Tibial artery (tissue), 4 donors: ENCODE measurements around the gene TAS1R1.

ENCODE experiments used
- DNase-seq, 2 donors: peaks; one replicate each; pipeline ENCODE4 v3.0.0-alpha.2; 2019
- H3K27ac ChIP-seq, 2 donors: fragments of 200-600 bp; sonication (generic) in 1 of 2; 1 replicate in 1 of 2; 2 replicates in 1 of 2; pipeline ENCODE4 v1.5.1; 2018 to 2019; ENCODE audit warnings: mild to moderate bottlenecking in 1 of 2
- H3K27me3 ChIP-seq, 2 donors: fragments of 200-600 bp; sonication (generic) in 1 of 2; one replicate each; pipeline versions ENCODE4 v1.5.1 to v1.6.0; 2016 to 2019
- H3K36me3 ChIP-seq, 3 donors: fragments of 200-600 bp; sonication (generic) in 2 of 3; one replicate each; pipeline ENCODE4 v1.5.1; 2016 to 2019; ENCODE audit warnings: mild to moderate bottlenecking in 2 of 3
- H3K4me1 ChIP-seq, 4 donors: fragments of 200-600 bp; sonication (generic) in 2 of 4; 1 replicate in 3 of 4; 2 replicates in 1 of 4; pipeline ENCODE4 v1.5.1; 2016 to 2019
- H3K4me3 ChIP-seq, 2 donors: fragments of 200-600 bp; sonication (generic) in 1 of 2; 1 replicate in 1 of 2; 2 replicates in 1 of 2; pipeline ENCODE4 v1.5.1; 2018 to 2019; ENCODE audit warnings: mild to moderate bottlenecking in 2 of 2
- H3K9me3 ChIP-seq, 3 donors: fragments of 200-600 bp; sonication (generic) in 1 of 3; one replicate each; pipeline ENCODE4 v1.5.1; 2016 to 2019
- CTCF ChIP-seq, 2 experiments: fragments of 200-600 bp in 1 of 2; fragments of 450-650 bp in 1 of 2; IDR thresholded peaks; one replicate each; pipeline ENCODE4 v1.5.1; 2017 to 2019; ENCODE audit warnings: antibody characterized with exemption in 2 of 2, mild to moderate bottlenecking in 1 of 2, moderate library complexity in 1 of 2
- intact Hi-C: fragments of 100-400 bp; cut with DNase I; formaldehyde crosslinking; loops from one replicate; pipeline ENCODE4 v1.15.0; 2023; ENCODE audit warnings: low total_unique reads

The TAS1R1 gene

DNA sequence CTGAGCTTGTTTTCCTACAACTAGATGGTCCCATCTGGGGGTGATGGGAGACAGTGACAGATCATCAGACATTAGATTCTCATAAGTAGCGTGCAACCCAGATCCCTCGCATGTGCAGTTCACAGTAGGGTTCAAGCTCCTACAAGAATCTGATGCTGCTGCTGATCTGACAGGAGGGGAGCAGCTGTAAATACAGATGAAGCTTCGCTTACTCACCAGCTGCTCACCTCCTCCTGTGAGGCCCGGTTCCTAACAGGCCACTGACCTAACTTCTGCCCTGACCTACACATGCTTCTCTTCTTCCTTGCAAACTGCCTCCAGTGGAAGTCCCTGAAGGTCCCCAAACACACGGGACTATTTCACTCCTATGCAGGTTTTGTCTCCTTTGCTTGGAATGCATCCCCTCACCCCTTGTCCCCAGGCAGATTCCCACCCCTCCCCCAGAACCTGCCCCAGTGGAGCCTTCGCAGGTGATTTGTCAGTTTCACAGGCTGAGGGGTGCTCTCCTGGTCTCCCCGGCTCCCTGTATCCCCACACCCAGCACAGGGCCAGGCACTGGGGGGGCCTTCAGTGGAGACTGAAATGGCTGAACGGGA lies 19.0 kb downstream of the TAS1R1 start:
- Histone ChIP-seq H3K36me3 (no peaks in the 10 kb centered on the region), H3K4me3 (no peak overlapping the region), H3K9me3 (peaks cover 0 to 6% (median 0%) of the 10 kb centered on the region in 3 donors), H3K27me3 (peaks cover 0 to 2% of the 10 kb centered on the region in 2 donors), H3K27ac (no peak overlapping the region), H3K4me1 (peaks cover under 1 to 7% (median 3%) of the 10 kb centered on the region in 4 donors)
- intact Hi-C loops: no loop called here
- no peak for DNase-seq
- TF ChIP-seq CTCF (IDR thresholded peaks at IDR 0.05): no peak

DNA sequence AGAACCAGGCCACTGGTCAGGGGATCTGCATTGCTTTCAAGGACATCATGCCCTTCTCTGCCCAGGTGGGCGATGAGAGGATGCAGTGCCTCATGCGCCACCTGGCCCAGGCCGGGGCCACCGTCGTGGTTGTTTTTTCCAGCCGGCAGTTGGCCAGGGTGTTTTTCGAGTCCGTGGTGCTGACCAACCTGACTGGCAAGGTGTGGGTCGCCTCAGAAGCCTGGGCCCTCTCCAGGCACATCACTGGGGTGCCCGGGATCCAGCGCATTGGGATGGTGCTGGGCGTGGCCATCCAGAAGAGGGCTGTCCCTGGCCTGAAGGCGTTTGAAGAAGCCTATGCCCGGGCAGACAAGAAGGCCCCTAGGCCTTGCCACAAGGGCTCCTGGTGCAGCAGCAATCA lies 19.7 kb downstream of the TAS1R1 start:
- Histone ChIP-seq H3K27ac (no peak overlapping the region), H3K4me3 (no peak overlapping the region), H3K4me1 (peaks cover 6 to 11% (median 7%) of the 10 kb centered on the region in 4 donors), H3K9me3 (peaks cover 0 to 6% (median 0%) of the 10 kb centered on the region in 3 donors), H3K27me3 (peaks cover 0 to 2% of the 10 kb centered on the region in 2 donors), H3K36me3 (no peaks in the 10 kb centered on the region)
- DNase-seq: no peak
- intact Hi-C loops: no loop called here
- TF ChIP-seq CTCF (IDR thresholded peaks at IDR 0.05): no peak

GRCh38 chr1:6577831-6578525 lies 22.9 kb downstream of the TAS1R1 start:
- TF ChIP-seq CTCF (IDR thresholded peaks at IDR 0.05): no peak
- H3K9me3 ChIP-seq: no peaks in the 10 kb centered on the region
- H3K27me3 ChIP-seq: peaks cover 0 to 2% of the 10 kb centered on the region in 2 donors
- H3K4me1 ChIP-seq: peaks cover 8 to 40% (median 32%) of the 10 kb centered on the region in 4 donors
- no peak overlapping the region for H3K4me3 ChIP-seq
- peak overlapping the region in 1 of 2 donors; percentile 95 for H3K27ac ChIP-seq
- intact Hi-C loops: no loop called here
- no peak for DNase-seq
- peaks cover 0 to 3% (median 0%) of the 10 kb centered on the region in 3 donors for H3K36me3 ChIP-seq

DNA sequence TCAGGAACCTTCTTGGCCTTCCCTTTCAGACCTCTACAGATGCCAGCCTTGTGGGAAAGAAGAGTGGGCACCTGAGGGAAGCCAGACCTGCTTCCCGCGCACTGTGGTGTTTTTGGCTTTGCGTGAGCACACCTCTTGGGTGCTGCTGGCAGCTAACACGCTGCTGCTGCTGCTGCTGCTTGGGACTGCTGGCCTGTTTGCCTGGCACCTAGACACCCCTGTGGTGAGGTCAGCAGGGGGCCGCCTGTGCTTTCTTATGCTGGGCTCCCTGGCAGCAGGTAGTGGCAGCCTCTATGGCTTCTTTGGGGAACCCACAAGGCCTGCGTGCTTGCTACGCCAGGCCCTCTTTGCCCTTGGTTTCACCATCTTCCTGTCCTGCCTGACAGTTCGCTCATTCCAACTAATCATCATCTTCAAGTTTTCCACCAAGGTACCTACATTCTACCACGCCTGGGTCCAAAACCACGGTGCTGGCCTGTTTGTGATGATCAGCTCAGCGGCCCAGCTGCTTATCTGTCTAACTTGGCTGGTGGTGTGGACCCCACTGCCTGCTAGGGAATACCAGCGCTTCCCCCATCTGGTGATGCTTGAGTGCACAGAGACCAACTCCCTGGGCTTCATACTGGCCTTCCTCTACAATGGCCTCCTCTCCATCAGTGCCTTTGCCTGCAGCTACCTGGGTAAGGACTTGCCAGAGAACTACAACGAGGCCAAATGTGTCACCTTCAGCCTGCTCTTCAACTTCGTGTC lies 23.7 kb downstream of the TAS1R1 start:
- no peaks in the 10 kb centered on the region for H3K9me3 ChIP-seq
- H3K36me3 ChIP-seq: peaks cover 0 to 6% (median 0%) of the 10 kb centered on the region in 3 donors
- H3K4me1 ChIP-seq: peaks cover 8 to 40% (median 32%) of the 10 kb centered on the region in 4 donors
- no peak for TF ChIP-seq CTCF (IDR thresholded peaks at IDR 0.05)
- H3K27ac ChIP-seq: peak overlapping the region; percentile 95 to 96
- intact Hi-C loops: no loop called here
- peaks cover 0 to 2% of the 10 kb centered on the region in 2 donors for H3K27me3 ChIP-seq
- peak overlapping the region; percentile 88 to 91 for H3K4me3 ChIP-seq
- no peak for DNase-seq

- no peaks in the 10 kb centered on the region for H3K27me3 ChIP-seq
- peaks cover 0 to 6% (median 0%) of the 10 kb centered on the region in 3 donors for H3K36me3 ChIP-seq
- no peaks in the 10 kb centered on the region for H3K9me3 ChIP-seq
- peaks cover 8 to 46% (median 32%) of the 10 kb centered on the region in 4 donors for H3K4me1 ChIP-seq
- peak within 1 kb of the TSS; percentile 88 to 91 for H3K4me3 ChIP-seq
- intact Hi-C loops: loop anchor here (10.0 kb wide), 1 partner anchor 55 kb away; no protein-coding TSS in a partner anchor
- peak within 1 kb of the TSS; percentile 95 to 96 for H3K27ac ChIP-seq
- TF ChIP-seq CTCF (IDR thresholded peaks at IDR 0.05): peak in 1 of 2 experiments; percentile 4
- peak; percentile 99 to 100 for DNase-seq
Measured at GRCh38 chr1:6579374-6580118, 24.4 kb downstream of the TAS1R1 start, which contains the start of gene ZBTB48. TSS of gene ZBTB48 (plus strand) at chr1:6579994. CDS start at chr1:6580610, 616 bp downstream.
